ENCODE data around the gene TMC7. TPM values are rescaled to one million over a fixed set of nuclear protein-coding genes. Genes with fewer than 3 reads are reported as not detected.

Gene TMC7
- total RNA-seq, 1 experiment from 2014 or later = 4.3 TPM

DNA sequence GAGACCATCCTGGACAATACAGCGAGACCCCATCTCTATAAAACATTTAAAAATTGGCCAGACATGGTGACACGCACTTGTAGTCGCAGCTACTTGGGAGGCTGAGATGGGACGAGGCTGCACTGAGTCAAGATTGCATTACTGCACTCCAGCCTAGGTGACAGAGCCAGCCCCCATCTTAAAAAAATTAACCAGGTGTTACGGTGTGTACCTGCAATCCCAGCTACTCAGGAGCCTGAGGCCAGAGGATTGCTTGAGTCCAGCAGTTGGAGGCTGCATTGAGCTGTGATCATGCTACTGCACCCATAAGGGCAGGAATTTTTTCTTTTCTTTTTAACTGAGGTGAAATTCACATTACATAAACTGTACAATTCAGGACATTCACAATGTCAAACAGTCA is 16.9 kb upstream of the TMC7 start:
- intact Hi-C loops (cut with micrococcal nuclease; ENCODE audit: unreplicated experiment) = loop anchor here (5.0 kb wide), 1 partner anchor 164 kb away; the partner anchor contains the start of gene ARL6IP1
- H3K9me2 ChIP-seq (ENCODE audit: insufficient read depth) = no peaks in the 10 kb centered on the region
- no peak overlapping the region for H2AFZ ChIP-seq
- H3K4me2 ChIP-seq = no peak overlapping the region
- no peaks in the 10 kb centered on the region for H3K9me3 ChIP-seq (ENCODE audit: insufficient read depth, low read depth)
- ChIA-PET POLR2A (ENCODE audit: unreplicated experiment) (no interaction called here), CTCF (no interaction called here)
- H3K36me3 ChIP-seq (ENCODE audit: low read depth) = no peaks in the 10 kb centered on the region
- H3K27ac ChIP-seq = no peak overlapping the region
- H3K79me2 ChIP-seq (ENCODE audit: low read depth) = no peaks in the 10 kb centered on the region
- H3F3A ChIP-seq (ENCODE audit: insufficient read depth, low read depth) = no peaks in the 10 kb centered on the region
- H3K4me3 ChIP-seq = no peak overlapping the region
- TF ChIP-seq, protein P1, sequence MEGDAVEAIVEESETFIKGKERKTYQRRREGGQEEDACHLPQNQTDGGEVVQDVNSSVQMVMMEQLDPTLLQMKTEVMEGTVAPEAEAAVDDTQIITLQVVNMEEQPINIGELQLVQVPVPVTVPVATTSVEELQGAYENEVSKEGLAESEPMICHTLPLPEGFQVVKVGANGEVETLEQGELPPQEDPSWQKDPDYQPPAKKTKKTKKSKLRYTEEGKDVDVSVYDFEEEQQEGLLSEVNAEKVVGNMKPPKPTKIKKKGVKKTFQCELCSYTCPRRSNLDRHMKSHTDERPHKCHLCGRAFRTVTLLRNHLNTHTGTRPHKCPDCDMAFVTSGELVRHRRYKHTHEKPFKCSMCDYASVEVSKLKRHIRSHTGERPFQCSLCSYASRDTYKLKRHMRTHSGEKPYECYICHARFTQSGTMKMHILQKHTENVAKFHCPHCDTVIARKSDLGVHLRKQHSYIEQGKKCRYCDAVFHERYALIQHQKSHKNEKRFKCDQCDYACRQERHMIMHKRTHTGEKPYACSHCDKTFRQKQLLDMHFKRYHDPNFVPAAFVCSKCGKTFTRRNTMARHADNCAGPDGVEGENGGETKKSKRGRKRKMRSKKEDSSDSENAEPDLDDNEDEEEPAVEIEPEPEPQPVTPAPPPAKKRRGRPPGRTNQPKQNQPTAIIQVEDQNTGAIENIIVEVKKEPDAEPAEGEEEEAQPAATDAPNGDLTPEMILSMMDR (conservative IDR thresholded peaks at IDR 0.05) = no peak
- TF ChIP-seq EZH2 (IDR thresholded peaks at IDR 0.05; ENCODE audit: low read depth) = no peak
- H3K27me3 ChIP-seq (ENCODE audit: insufficient read depth, low read depth) = no peaks in the 10 kb centered on the region
- no peaks in the 10 kb centered on the region for H4K20me1 ChIP-seq (ENCODE audit: insufficient read depth)
- BruUV-seq (replicated peaks) = no TSS peak
- DNase-seq = no peak
- H3K4me1 ChIP-seq (replicated peaks; ENCODE audit: insufficient read depth) = no peaks in the 10 kb centered on the region

DNA sequence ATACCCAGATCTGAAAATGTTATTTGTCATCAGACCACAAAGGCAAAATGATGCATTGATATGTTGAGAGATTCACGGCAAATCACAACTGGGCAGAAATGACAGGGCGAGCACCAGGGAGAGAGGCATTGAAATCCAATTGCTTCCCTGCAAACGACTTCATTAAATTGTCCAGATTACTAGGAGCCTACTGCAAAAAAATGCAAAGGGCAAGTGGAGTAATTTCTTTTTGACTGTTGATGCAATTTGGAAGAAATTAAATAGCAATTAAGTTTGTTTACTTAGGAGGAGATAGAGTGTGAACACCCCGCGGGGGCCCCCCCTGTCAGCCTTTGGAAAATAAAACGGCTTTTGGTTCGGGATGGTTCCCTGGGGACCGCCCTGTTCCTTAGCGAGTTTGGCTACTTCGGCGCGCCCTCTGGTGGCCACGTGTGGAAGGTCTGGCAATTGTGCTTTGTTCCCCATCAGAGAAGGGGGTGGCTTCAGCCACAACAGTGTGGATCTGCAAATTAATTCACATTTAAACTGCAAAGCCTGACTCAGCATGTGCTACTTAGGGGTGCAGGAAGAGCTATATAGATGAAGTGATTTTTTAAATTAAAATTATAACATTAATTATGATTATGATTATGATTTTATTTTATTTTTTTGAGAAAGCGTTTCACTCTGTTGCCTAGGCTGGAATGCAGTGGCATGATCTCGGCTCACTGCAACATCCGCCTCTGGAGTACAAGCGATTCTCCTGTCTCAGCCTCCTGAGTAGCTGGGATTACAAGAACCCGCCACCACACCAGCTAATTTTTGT is 14.5 kb upstream of the TMC7 start:
- Histone ChIP-seq H3K9me2 (ENCODE audit: insufficient read depth) (no peaks in the 10 kb centered on the region), H3K4me2 (peak overlapping the region; percentile 57), H3K4me3 (no peak overlapping the region), H3K36me3 (ENCODE audit: low read depth) (no peaks in the 10 kb centered on the region), H3K79me2 (ENCODE audit: low read depth) (no peaks in the 10 kb centered on the region), H4K20me1 (ENCODE audit: insufficient read depth) (no peaks in the 10 kb centered on the region), H3K9me3 (ENCODE audit: insufficient read depth, low read depth) (no peaks in the 10 kb centered on the region), H3K27me3 (ENCODE audit: insufficient read depth, low read depth) (no peaks in the 10 kb centered on the region), H3K4me1 (replicated peaks; ENCODE audit: insufficient read depth) (no peaks in the 10 kb centered on the region), H2AFZ (no peak overlapping the region), H3F3A (ENCODE audit: insufficient read depth, low read depth) (no peaks in the 10 kb centered on the region), H3K27ac (no peak overlapping the region)
- peak; percentile 47 to 85 for DNase-seq
- TF ChIP-seq, protein P1 (conservative IDR thresholded peaks at IDR 0.05) = peak; percentile 96
- TF ChIP-seq EZH2 (IDR thresholded peaks at IDR 0.05; ENCODE audit: low read depth) = no peak
- ChIA-PET POLR2A (ENCODE audit: unreplicated experiment) (no interaction called here), CTCF (interaction anchor here (0.6 to 0.7 kb wide), 4 partner anchors 98 to 204 kb away, joined by 3 to 16 read pairs (median 6); partner anchors contain the start of gene COQ7)
- BruUV-seq (replicated peaks) = no TSS peak
- intact Hi-C loops (cut with micrococcal nuclease; ENCODE audit: unreplicated experiment) = loop anchor here (2.0 to 5.0 kb wide), 2 partner anchors 42 to 167 kb away; partner anchors contain the start of genes ARL6IP1 and SMG1

DNA sequence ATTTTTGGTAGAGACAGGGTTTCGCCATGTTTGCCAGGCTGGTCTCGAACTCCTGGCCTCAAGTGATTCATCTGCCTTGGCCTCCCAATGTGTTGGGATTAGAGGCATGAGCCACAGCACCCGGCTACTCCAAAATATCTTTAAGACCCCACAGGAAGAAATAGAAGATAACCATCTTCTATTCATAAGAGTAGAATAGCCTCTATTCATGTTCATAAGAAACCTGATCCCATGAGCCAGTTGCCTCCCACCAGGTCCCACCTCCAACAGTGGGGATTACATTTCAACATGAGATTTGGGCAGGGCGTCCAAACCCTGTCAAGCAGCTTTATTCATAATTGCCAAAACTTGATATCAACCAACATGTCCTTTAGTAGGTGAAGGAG is 13.9 kb upstream of the TMC7 start:
- Histone ChIP-seq H3K4me1 (replicated peaks; ENCODE audit: insufficient read depth) (no peaks in the 10 kb centered on the region), H3K4me2 (no peak overlapping the region), H3K79me2 (ENCODE audit: low read depth) (no peaks in the 10 kb centered on the region), H3K27ac (no peak overlapping the region), H3K4me3 (no peak overlapping the region), H3F3A (ENCODE audit: insufficient read depth, low read depth) (no peaks in the 10 kb centered on the region), H2AFZ (no peak overlapping the region), H3K9me2 (ENCODE audit: insufficient read depth) (no peaks in the 10 kb centered on the region), H3K36me3 (ENCODE audit: low read depth) (no peaks in the 10 kb centered on the region), H3K9me3 (ENCODE audit: insufficient read depth, low read depth) (no peaks in the 10 kb centered on the region), H4K20me1 (ENCODE audit: insufficient read depth) (no peaks in the 10 kb centered on the region), H3K27me3 (ENCODE audit: insufficient read depth, low read depth) (no peaks in the 10 kb centered on the region)
- no peak for TF ChIP-seq EZH2 (IDR thresholded peaks at IDR 0.05; ENCODE audit: low read depth)
- TF ChIP-seq, protein P1 (conservative IDR thresholded peaks at IDR 0.05) = no peak
- intact Hi-C loops (cut with micrococcal nuclease; ENCODE audit: unreplicated experiment) = loop anchor here (2.0 to 5.0 kb wide), 2 partner anchors 43 to 168 kb away; partner anchors contain the start of genes ARL6IP1 and SMG1
- BruUV-seq (replicated peaks) = no TSS peak
- DNase-seq = no peak
- ChIA-PET CTCF (interaction anchor here (0.7 kb wide), 1 partner anchor 181 kb away, joined by 16 read pairs; no protein-coding TSS in a partner anchor), POLR2A (ENCODE audit: unreplicated experiment) (no interaction called here)

Measured in PC-9 (cell line).